GM19328 (cell line): ENCODE results near the gene MSI2.

Source experiments
- ATAC-seq: cut with Tn5 transposase; IDR thresholded peaks from one replicate; pipeline ENCODE4 v1.9.1; 2021; ENCODE audit warnings: mild to moderate bottlenecking, moderate library complexity; ENCODE audit not compliant: unreplicated experiment

Gene MSI2

DNA sequence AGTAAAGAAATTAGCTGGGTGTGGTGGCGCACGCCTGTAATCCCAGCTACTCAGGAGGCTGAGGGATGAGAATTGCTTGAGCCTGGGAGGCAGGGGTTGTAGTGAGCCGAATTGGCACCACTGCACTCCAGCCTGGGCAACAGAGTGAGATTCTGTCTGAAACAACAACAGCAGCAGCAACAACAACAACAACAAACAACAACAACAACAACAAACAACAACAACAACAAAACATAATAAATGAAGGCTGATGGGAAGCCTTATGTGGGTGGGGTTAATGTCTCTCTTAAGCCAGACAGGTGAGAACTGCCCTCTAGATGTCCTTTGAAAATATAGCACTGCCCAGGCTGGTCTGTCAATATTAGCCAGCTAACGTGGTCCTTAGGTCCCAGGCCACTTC, 107.3 kb downstream of the MSI2 start:
- no peak for ATAC-seq

- no peak for ATAC-seq
Measured at GRCh38 chr17:57363998-57364643, 107.8 kb downstream of the MSI2 start.

GRCh38 chr17:57365420-57365819, 109.1 kb downstream of the MSI2 start:
- ATAC-seq, result no peak

DNA sequence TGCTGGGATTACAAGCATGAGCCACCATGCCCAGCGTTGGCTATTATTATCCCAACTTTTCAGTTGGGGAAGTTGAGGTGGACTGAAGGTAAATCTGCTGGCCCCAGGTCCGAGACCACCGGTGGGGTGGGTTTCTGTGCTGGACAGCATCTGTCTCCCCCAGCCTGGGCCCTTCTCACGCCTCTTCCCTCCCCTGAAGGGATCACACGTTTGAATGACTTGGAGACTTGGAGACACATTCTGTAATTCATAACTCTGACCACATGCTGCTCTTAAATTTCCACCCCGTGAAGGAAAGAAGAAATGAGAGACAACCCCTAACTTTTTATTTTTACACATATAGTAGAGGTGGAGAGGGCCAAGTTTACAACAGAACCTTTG, 109.8 kb downstream of the MSI2 start:
- no peak for ATAC-seq

DNA sequence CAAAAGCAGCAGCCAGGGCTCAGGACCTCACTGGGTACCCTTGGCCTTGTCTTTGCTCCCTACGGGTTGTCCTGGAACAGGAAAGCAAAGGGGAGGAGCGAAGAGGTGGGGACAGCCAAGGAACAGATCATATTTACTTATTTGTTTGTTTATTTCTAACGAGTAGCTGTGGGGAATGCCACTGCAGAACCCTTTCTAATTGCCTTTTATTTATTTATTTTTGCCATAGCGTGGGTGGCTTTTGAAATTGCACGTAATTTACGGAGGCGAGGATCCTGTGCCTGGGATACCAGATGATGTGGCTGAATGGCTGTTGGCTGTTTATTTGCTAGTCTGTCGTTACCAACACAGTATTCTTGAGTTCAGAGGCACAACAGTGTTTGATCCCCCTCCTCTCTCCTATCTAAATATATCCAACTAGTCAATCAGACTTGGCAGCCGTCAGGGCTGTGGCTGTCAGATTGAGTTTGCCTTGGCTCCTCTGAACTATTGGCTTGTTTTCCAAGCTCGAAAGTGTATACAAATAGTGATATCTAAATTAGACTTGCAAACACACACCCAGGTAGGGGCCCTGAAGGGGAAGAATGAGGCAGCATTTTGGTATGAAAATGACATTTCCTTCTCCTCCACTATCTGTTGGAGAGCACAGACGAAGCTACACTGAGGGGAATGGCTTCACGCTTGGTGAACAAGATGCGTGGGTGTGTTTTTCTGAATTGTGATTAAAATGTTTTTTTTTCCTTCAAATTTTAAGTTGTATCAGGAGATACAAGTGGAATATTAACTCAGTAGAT, 110.4 kb downstream of the MSI2 start:
- ATAC-seq, result no peak

- no peak for ATAC-seq
Measured at GRCh38 chr17:57368637-57369336, 112.5 kb downstream of the MSI2 start.

GRCh38 chr17:57369509-57369945, 113.2 kb downstream of the MSI2 start:
- no peak for ATAC-seq

DNA sequence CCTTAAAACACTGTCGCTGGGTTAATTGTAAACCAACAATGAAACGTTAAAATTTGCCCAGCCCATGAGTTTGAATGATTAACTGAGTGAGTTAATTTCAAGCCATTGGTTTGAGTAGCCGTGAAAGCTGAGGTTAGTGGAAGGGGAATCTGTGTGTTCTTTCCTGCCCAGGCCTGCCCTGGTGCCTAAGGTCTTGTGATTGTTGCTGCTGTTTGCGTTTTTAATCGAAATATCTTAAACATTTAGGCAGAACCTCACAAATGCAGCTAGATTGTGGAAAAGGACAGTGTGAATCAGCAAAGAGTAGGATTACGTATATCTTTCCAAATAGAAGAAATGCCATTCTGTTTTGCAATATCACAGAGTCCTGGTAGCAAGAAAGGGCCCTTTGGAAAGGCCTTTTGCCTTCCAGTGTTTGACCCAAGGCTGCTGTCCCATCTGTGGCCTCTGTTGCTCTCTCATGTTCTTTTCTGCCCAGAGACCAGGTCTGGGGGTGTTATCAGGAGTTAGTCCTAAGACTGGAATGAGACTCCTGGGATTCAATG, 113.8 kb downstream of the MSI2 start:
- no peak for ATAC-seq

GRCh38 chr17:57370619-57371018, 114.3 kb downstream of the MSI2 start:
- ATAC-seq, result no peak

GRCh38 chr17:57372156-57372555, 115.8 kb downstream of the MSI2 start:
- no peak for ATAC-seq

GRCh38 chr17:57373048-57373447, 116.7 kb downstream of the MSI2 start:
- no peak for ATAC-seq

GRCh38 chr17:57373756-57374155, 117.4 kb downstream of the MSI2 start:
- ATAC-seq, result no peak

- no peak for ATAC-seq
Measured at GRCh38 chr17:57375040-57375769, 118.9 kb downstream of the MSI2 start.

DNA sequence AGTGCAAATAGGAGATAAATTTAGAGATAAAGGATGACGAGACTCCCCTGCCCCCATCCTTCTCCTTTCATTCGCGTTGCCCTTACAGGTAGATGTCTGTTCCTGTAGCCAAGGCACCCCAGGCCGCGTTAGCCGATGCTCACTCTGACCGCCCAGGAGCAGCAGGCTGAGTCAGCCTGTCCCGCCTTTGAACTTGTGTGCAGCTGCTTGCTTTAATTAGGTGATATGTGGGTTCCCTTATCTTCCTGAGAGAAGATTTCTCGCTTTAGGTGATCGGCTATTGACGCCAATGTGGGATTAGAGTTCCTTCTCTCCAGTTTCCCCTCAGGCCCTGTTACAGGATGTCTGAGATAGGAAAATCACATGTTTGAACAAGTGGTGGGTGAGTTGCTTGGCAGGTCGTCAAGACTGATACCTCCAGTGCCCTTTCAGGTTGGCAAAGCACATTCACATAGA, 119.5 kb downstream of the MSI2 start:
- no peak for ATAC-seq

DNA sequence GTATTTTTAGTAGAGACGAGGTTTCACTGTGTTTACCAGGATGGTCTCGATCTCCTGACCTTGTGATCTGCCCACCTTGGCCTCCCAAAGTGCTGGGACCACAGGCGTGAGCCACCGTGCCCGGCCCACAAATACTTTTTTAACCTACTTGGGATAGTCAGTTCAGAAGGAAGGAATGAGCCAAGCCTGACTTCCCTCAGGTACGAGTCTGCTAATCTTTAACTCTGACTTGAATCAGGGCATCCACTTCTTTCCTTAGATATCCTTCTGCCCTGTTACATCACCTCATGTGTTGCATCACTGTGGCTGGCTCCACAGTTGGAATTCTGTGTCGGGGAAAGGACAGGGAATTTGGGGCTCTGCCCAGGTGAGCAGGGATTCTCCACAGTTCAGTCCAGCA, 120.8 kb downstream of the MSI2 start:
- no peak for ATAC-seq

DNA sequence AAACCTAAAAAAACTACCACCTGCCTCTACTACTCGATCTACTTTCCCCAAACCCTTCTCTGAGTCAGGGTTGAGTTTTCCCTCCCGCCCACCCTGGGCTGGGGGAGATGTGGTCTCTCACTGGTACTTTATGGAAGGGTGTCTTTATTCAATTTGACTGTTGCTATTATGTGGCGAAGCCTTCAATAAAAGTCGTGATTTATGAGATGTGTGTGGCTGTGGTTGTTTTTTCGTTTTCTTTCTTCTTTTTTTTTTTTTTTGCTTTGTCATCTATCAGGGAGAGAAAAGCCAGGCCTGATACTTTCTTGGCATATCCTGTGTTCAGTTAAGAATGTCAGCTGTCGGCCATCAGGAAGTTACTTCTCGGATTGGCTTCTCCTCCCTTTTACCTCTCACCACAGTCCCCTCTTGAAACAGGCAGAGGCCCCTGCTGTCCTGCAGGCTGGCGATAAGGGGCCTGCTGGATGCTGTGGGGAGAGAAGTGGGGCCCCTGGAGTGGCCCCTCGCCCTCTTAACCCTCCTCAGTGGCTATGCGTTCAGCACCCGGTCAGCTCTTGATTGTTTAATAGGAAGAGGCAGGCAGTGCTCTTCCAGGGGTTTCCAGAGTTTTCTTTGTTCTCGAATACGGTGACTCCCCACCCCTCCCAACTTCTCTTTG, 123.0 kb downstream of the MSI2 start:
- ATAC-seq, result no peak

GRCh38 chr17:57379895-57380434, 123.6 kb downstream of the MSI2 start:
- no peak for ATAC-seq

DNA sequence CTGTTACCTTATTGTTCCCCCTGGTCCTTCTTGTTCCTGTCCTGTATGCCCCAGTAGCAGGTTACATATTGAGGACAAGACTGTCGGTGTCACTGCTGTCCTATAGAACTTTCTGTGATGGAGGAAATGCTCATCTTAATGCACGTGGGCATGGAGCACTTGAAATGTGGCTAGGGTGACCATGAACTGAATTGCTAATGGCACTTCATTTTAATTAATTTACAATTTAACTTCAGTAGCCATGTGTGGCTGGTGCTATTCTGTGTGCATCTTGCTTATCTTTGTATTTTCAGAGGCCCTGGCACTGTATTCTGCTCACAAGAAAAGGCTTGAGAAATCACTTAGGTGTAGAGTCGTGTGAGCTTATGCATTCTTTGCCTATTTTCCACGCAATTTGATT, 125.2 kb downstream of the MSI2 start:
- no peak for ATAC-seq

GRCh38 chr17:57384219-57384618, 127.9 kb downstream of the MSI2 start:
- no peak for ATAC-seq

GRCh38 chr17:57385975-57386374, 129.7 kb downstream of the MSI2 start:
- ATAC-seq, result no peak
